ENCODE measurements around the gene NOTCH3. TPM values are rescaled to one million over a fixed set of nuclear protein-coding genes. Genes with fewer than 3 reads are reported as not detected.

The NOTCH3 gene
- total and polyA plus RNA-seq, 4 donors = 0.49 to 3.7 (median 2.9) TPM

DNA sequence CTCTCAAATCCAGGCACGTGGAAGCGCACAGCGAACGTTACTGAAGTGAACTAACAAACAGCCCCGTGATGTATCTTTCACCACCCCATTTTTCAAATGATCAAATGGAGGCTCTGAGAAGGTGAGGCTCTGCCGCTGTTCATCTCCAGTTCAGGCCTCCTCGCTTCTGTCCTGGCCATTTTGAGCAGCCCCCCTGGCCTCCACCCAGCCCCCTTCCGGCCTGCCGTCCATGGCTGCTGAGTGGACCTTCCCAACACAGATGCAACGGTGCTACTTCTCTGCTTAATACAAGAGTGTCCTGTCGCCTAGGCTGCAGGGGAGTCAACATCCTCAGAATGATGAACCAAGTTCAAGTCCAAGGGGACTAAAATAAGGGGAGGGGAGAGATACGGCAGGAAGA is 83.9 kb downstream of the NOTCH3 start:
- Histone ChIP-seq H3K9me3 (ENCODE audit: control insufficient read depth in 4 of 4, low read length in 3 of 4) (no peaks in the 10 kb centered on the region), H3K27ac (ENCODE audit: low read depth in 1 of 2, low read length in 2 of 2) (no peak overlapping the region), H3K27me3 (ENCODE audit: control insufficient read depth in 4 of 4, insufficient read depth in 4 of 4, low read length in 3 of 4) (no peaks in the 10 kb centered on the region), H3K4me1 (ENCODE audit: control insufficient read depth in 4 of 4, insufficient read depth in 4 of 4, low read length in 3 of 4) (peaks cover 0 to 4% (median 0%) of the 10 kb centered on the region in 4 donors), H3K9ac (ENCODE audit: low read depth in 1 of 2, low read length in 2 of 2) (no peak overlapping the region), H3K4me3 (ENCODE audit: low read depth in 1 of 3, low read length in 3 of 3) (no peak overlapping the region), H3K36me3 (ENCODE audit: control insufficient read depth in 4 of 4, insufficient read depth in 3 of 4, low read depth in 1 of 4, low read length in 3 of 4) (peaks cover 32 to 67% (median 40%) of the 10 kb centered on the region in 4 donors)
- 91% methylated on average over 12 of the region's 12 CpGs for WGBS
- TF ChIP-seq FOXA2 (IDR thresholded peaks at IDR 0.05) (no peak), SP1 (IDR thresholded peaks at IDR 0.05) (no peak), NR2F2 (IDR thresholded peaks at IDR 0.05) (no peak), TAF1 (conservative IDR thresholded peaks at IDR 0.05) (no peak), YY1 (IDR thresholded peaks at IDR 0.05) (no peak), EGR1 (IDR thresholded peaks at IDR 0.05; ENCODE audit: low read depth in 2 of 2) (no peak)
- TF ChIP-seq, protein P1, sequence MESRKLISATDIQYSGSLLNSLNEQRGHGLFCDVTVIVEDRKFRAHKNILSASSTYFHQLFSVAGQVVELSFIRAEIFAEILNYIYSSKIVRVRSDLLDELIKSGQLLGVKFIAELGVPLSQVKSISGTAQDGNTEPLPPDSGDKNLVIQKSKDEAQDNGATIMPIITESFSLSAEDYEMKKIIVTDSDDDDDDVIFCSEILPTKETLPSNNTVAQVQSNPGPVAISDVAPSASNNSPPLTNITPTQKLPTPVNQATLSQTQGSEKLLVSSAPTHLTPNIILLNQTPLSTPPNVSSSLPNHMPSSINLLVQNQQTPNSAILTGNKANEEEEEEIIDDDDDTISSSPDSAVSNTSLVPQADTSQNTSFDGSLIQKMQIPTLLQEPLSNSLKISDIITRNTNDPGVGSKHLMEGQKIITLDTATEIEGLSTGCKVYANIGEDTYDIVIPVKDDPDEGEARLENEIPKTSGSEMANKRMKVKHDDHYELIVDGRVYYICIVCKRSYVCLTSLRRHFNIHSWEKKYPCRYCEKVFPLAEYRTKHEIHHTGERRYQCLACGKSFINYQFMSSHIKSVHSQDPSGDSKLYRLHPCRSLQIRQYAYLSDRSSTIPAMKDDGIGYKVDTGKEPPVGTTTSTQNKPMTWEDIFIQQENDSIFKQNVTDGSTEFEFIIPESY (IDR thresholded peaks at IDR 0.05) = no peak
- DNase-seq (ENCODE audit: low spot score) = no peak

- Histone ChIP-seq H3K9me3 (ENCODE audit: control insufficient read depth in 4 of 4, low read length in 3 of 4) (no peaks in the 10 kb centered on the region), H3K27me3 (ENCODE audit: control insufficient read depth in 4 of 4, insufficient read depth in 4 of 4, low read length in 3 of 4) (no peaks in the 10 kb centered on the region), H3K27ac (ENCODE audit: low read depth in 1 of 2, low read length in 2 of 2) (no peak overlapping the region), H3K4me1 (ENCODE audit: control insufficient read depth in 4 of 4, insufficient read depth in 4 of 4, low read length in 3 of 4) (peaks cover 0 to 4% (median 0%) of the 10 kb centered on the region in 4 donors), H3K36me3 (ENCODE audit: control insufficient read depth in 4 of 4, insufficient read depth in 3 of 4, low read depth in 1 of 4, low read length in 3 of 4) (peaks cover 32 to 65% (median 39%) of the 10 kb centered on the region in 4 donors), H3K4me3 (ENCODE audit: low read depth in 1 of 3, low read length in 3 of 3) (no peak overlapping the region), H3K9ac (ENCODE audit: low read depth in 1 of 2, low read length in 2 of 2) (no peak overlapping the region)
- no peak for DNase-seq (ENCODE audit: low spot score)
- TF ChIP-seq FOXA2 (IDR thresholded peaks at IDR 0.05) = no peak
- no peak for TF ChIP-seq FOXA1 (IDR thresholded peaks at IDR 0.05)
- TF ChIP-seq, protein P2, sequence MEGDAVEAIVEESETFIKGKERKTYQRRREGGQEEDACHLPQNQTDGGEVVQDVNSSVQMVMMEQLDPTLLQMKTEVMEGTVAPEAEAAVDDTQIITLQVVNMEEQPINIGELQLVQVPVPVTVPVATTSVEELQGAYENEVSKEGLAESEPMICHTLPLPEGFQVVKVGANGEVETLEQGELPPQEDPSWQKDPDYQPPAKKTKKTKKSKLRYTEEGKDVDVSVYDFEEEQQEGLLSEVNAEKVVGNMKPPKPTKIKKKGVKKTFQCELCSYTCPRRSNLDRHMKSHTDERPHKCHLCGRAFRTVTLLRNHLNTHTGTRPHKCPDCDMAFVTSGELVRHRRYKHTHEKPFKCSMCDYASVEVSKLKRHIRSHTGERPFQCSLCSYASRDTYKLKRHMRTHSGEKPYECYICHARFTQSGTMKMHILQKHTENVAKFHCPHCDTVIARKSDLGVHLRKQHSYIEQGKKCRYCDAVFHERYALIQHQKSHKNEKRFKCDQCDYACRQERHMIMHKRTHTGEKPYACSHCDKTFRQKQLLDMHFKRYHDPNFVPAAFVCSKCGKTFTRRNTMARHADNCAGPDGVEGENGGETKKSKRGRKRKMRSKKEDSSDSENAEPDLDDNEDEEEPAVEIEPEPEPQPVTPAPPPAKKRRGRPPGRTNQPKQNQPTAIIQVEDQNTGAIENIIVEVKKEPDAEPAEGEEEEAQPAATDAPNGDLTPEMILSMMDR (IDR thresholded peaks at IDR 0.05; ENCODE audit: low read depth, low read length, missing input control) = no peak
- no peak for TF ChIP-seq RXRA (IDR thresholded peaks at IDR 0.05)
- no peak for TF ChIP-seq NR2F2 (IDR thresholded peaks at IDR 0.05)
- no peak for TF ChIP-seq SP1 (IDR thresholded peaks at IDR 0.05)
- TF ChIP-seq, protein P3, sequence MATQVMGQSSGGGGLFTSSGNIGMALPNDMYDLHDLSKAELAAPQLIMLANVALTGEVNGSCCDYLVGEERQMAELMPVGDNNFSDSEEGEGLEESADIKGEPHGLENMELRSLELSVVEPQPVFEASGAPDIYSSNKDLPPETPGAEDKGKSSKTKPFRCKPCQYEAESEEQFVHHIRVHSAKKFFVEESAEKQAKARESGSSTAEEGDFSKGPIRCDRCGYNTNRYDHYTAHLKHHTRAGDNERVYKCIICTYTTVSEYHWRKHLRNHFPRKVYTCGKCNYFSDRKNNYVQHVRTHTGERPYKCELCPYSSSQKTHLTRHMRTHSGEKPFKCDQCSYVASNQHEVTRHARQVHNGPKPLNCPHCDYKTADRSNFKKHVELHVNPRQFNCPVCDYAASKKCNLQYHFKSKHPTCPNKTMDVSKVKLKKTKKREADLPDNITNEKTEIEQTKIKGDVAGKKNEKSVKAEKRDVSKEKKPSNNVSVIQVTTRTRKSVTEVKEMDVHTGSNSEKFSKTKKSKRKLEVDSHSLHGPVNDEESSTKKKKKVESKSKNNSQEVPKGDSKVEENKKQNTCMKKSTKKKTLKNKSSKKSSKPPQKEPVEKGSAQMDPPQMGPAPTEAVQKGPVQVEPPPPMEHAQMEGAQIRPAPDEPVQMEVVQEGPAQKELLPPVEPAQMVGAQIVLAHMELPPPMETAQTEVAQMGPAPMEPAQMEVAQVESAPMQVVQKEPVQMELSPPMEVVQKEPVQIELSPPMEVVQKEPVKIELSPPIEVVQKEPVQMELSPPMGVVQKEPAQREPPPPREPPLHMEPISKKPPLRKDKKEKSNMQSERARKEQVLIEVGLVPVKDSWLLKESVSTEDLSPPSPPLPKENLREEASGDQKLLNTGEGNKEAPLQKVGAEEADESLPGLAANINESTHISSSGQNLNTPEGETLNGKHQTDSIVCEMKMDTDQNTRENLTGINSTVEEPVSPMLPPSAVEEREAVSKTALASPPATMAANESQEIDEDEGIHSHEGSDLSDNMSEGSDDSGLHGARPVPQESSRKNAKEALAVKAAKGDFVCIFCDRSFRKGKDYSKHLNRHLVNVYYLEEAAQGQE (IDR thresholded peaks at IDR 0.05) = no peak
- no peak for TF ChIP-seq JUND (IDR thresholded peaks at IDR 0.05)
- TF ChIP-seq, protein P4, sequence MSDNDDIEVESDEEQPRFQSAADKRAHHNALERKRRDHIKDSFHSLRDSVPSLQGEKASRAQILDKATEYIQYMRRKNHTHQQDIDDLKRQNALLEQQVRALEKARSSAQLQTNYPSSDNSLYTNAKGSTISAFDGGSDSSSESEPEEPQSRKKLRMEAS (IDR thresholded peaks at IDR 0.05) = no peak
- TF ChIP-seq EGR1 (IDR thresholded peaks at IDR 0.05; ENCODE audit: low read depth in 2 of 2) = no peak
- WGBS = 90% methylated on average over 23 of the region's 23 CpGs
Observed at GRCh38 chr19:15115762-15116615, 84.8 kb downstream of the NOTCH3 start.

All from liver (tissue), 9 donors.